Pericardium fibroblast (primary cell): Measurements from ENCODE around the gene ZNF691. TPM values are rescaled to one million over a fixed set of nuclear protein-coding genes. Genes with fewer than 3 reads are reported as not detected.

Source experiments
- total RNA-seq: library from RNA; depleted of rRNA; stranded (reverse); fragments of >200 nt; gene quantifications from 2 replicates; pipeline ENCODE4 v1.2.3, GENCODE V29; 2015

Gene ZNF691
- 7.5 and 8.3 TPM in 2 replicates for total RNA-seq

GRCh38 chr1:42846257-42847110, at the start of gene ZNF691:
Gene ZNF691 (plus strand): TSS chr1:42846613. CDS start chr1:42849659, 3,046 bp downstream.

GRCh38 chr1:42816585-42817439, 29.6 kb upstream of the ZNF691 start, which contains the start of the genes ERMAP and SVBP:
Gene ERMAP (plus strand): TSS chr1:42817122. CDS start chr1:42830449, 13,327 bp downstream.
Gene SVBP (minus strand): TSS chr1:42817397. CDS start chr1:42816544, 853 bp downstream.

Other genes with a start within 250 kb of the ZNF691 start
- 18.7 and 34.5 TPM in 2 replicates for gene PPIH, start 188.2 kb upstream of the ZNF691 start, total RNA-seq
- 514 and 596 TPM in 2 replicates for gene YBX1, start 164.2 kb upstream of the ZNF691 start, total RNA-seq
- gene CLDN19, start 106.4 kb upstream of the ZNF691 start, total RNA-seq = not detected in 2 replicates
- gene P3H1, start 79.6 kb upstream of the ZNF691 start, total RNA-seq = 144 and 214 TPM in 2 replicates
- gene C1orf50, start 79.4 kb upstream of the ZNF691 start, total RNA-seq = 2.2 and 7.5 TPM in 2 replicates
- gene TMEM269, start 61.6 kb upstream of the ZNF691 start, total RNA-seq = under 0.01 TPM in 1 of 2 replicates, not detected in the other
- gene ERMAP, start 29.5 kb upstream of the ZNF691 start, total RNA-seq = 6.7 and 18.8 TPM in 2 replicates
- 15.7 and 23.0 TPM in 2 replicates for gene SVBP, start 29.2 kb upstream of the ZNF691 start, total RNA-seq
- 85.2 and 131 TPM in 2 replicates for gene SLC2A1, start 112.3 kb downstream of the ZNF691 start, total RNA-seq